Skin epidermis (tissue), 12 donors: ENCODE measurements around the gene RSAD1.

Experiments
- H3K27ac ChIP-seq, 21 experiments: fragments of 200-600 bp; sonication (generic) in 11 of 21; one replicate each; pipeline ENCODE4 v1.5.0; 2020; ENCODE audit warnings: mild to moderate bottlenecking in 3 of 21, inconsistent platforms in 2 of 21, moderate library complexity in 2 of 21
- H3K4me3 ChIP-seq, 7 experiments: fragments of 200-600 bp; sonication (generic) in 2 of 7; one replicate each; pipeline ENCODE4 v1.5.0; 2020; ENCODE audit warnings: inconsistent platforms in 2 of 7, mild to moderate bottlenecking in 2 of 7, moderate library complexity in 1 of 7

The RSAD1 gene

DNA sequence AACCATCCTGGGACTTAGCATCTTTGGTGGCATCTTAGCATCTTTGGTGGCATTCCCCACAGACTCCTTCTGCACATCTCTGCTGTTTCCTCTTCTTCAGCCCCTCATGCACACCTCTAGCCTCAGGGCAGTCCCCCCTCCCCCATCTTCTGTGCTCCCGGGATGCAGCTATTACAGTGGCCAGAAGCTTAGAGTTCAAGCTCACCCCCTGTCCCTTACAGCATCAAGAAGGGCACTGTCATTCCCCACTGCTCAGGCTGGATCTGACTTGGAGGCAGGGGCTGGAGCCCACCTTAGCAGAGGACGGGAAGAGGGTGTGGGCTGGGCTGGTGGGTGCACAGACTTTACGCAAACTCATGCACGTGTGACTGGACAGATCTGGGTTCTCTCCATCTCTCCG, 54.5 kb downstream of the RSAD1 start:
- Histone ChIP-seq H3K4me3 (peak overlapping the region; percentile 22 to 55 (median 36)), H3K27ac (peak overlapping the region in 18 of 21 experiments; percentile 28 to 86 (median 75))

- H3K27ac ChIP-seq: peak overlapping the region in 19 of 21 experiments; percentile 35 to 86 (median 74)
- H3K4me3 ChIP-seq: peak overlapping the region; percentile 22 to 55 (median 36)
Observed at GRCh38 chr17:50533720-50534148, 55.1 kb downstream of the RSAD1 start.

GRCh38 chr17:50534222-50534978, 55.7 kb downstream of the RSAD1 start:
- peak overlapping the region in 19 of 21 experiments; percentile 35 to 86 (median 74) for H3K27ac ChIP-seq
- H3K4me3 ChIP-seq: peak overlapping the region; percentile 22 to 55 (median 36)

DNA sequence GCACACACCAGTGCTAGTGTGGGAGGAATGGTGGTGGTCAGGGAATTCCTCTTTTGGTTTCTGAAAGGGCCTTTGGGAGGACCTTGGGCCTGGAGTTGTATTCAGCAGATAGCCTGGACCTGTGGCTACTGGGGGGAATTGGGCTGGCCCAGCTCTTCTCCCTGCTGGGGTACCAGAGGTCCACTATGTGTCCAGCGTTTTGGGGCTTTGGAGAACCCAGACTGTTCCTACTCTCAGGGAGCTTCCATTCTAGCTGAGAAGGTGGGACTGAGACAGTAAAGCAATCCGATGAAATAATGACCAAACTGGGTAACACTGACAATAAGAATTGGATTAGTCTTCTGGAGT, 56.3 kb downstream of the RSAD1 start:
- peak overlapping the region; percentile 1 to 55 (median 36) for H3K4me3 ChIP-seq
- peak overlapping the region in 17 of 21 experiments; percentile 40 to 86 (median 74) for H3K27ac ChIP-seq

DNA sequence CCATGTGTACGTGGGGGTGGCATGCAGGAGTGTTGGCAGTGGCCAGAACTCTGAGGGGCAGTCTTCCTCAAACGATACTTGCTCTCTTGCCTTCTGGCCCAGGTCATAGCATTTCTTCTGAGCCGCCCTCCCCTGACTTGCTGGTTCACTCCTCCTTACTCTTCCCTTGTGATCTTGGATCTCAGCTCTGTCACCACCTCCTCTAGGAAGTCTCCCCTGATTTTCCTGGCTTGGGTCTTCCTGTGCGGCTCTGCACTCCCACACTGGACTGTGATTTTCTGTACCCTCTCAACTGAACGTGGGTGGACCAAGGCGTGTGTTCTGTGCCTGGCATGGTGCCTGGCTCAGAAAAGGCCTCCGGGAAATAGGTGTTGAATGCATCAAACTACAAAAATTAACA, 56.7 kb downstream of the RSAD1 start:
- H3K4me3 ChIP-seq: peak overlapping the region in 4 of 7 experiments; percentile 36 to 55 (median 39)
- H3K27ac ChIP-seq: peak overlapping the region in 5 of 21 experiments; percentile 74 to 85 (median 84)
